EL (cell line): Measurements from ENCODE around the gene ELF5.

ENCODE experiments used
- DNase-seq: peaks from one replicate; pipeline ENCODE4 v3.0.0-alpha.2; 2016

The ELF5 gene

DNA sequence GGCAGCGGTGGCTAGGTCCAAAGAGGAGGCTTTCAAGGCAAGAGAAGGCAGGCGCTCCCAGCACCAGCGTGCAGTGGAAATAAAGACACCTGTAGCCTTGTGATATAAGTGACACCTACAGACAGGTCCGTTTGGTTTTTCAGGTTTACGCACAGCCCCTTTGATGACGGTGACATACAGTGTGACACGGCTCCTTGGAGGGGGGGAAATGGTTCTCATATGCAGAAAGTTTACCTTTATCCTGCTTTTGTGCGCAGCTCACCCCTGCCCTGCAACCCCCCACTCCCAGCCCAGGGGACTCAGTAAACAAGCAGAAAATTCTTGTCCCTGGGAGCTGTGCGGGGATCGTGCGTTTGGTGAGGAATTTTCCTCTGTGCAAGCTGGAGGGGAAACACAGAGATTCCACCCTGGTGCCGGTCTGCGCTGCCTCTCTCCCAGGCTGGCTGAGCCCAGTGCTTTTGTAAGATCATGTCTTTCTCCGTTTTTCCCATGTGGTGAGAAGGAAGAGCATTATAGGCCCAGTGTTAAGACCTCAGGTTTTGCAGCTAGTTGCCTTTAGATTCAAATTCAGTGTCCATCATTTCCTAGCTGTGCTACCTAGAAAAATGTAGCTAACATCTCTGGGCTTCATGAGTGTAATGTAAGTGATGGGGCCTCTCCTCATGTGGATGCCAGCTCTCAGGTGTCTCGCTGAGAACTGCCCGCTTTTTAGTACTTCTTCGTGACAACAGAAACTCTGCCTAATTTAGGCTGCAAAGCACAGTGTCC, at the start of gene ELF5:
TSS of gene ELF5 (minus strand) at position 113 of the 768 bp plus-strand sequence. CDS start 8,045 bp downstream, outside the sequence.
- no peak for DNase-seq

GRCh38 chr11:34562976-34563375, 49.4 kb upstream of the ELF5 start:
- no peak for DNase-seq

GRCh38 chr11:34560511-34560910, 46.9 kb upstream of the ELF5 start:
- DNase-seq = no peak

DNA sequence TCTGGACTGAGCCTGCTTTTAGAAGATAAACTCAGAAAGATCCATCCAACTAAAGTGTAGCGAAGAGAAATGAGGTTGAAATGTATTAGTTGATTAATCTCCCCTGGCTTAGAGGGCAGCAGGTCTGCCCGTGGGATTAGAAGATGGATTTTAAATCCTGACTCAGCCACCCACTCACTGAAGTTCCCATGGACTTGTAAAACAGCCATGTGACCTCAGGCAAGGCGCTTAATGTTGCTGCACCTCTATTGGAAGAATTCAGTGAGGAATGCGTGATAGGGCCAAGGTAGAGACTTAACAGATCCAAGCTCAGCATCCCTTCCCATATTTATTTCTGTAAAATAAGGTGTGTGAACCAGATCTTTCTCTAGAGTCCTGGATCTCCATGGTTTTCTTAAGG, 45.1 kb upstream of the ELF5 start:
- peak; percentile 9 for DNase-seq

GRCh38 chr11:34558211-34558610, 44.6 kb upstream of the ELF5 start:
- DNase-seq = peak; percentile 8

GRCh38 chr11:34552270-34552669, 38.7 kb upstream of the ELF5 start:
- DNase-seq = no peak

DNA sequence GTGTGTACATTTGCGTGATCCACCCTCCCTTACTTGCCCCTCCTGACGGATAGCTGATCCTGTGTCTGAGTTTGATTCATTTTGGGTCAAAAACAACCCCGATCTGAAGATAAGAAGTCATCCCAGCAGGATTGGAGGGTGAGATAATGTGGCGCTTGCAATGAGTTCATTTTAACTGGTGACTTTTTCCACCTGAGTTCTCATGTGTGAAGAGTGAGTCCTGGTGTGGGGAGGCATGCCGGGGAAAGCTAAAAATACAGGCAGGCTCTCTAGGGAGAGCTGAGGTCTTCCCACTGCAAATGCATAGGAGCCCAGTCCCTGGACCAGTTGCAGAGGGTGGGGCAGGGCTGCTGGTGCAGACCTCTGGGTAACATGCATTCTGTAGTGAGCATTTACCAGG, 35.7 kb upstream of the ELF5 start:
- DNase-seq = no peak

DNA sequence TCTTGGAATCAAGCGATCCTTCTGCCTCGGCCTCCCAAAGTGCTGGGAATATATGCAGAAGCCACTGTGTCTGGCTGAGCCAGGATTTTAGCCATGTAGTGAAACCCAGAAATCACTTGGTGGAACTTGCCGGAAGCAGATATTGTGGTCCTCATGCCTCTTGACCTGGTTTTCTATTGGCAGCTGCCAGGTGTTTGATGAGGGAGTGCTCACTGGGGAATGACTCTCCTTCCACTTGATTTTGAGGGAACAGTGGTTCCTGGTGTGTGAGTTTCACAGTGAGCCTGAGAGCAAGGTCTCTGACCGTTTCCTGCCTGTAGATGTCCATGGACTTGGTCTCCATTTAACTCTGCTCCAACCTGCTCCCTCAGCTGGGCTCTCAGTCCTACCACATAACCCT, 34.7 kb upstream of the ELF5 start:
- no peak for DNase-seq

GRCh38 chr11:34546511-34547209, 33.1 kb upstream of the ELF5 start:
- no peak for DNase-seq

GRCh38 chr11:34542089-34542488, 28.5 kb upstream of the ELF5 start:
- no peak for DNase-seq

GRCh38 chr11:34540870-34541269, 27.3 kb upstream of the ELF5 start:
- no peak for DNase-seq

DNA sequence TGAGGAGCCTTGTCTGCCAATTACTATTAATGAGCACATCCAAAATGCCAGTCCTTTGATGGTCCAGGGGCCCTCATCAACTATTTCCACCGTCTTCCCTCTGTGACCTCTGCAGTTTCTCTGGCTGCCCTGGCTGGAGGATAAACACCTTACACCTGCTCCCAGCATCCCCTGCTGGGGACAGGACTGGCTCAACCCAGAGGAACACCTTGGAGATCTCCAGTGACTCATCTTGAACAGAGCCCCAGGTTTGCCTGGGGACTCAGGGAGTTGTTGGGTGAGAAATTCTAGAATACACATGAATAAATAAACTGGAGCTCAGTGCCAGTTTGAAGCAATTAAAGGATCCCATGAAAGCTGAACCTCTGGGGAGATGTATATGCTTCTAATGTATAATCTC, 24.0 kb upstream of the ELF5 start:
- DNase-seq = no peak

GRCh38 chr11:34536056-34536455, 22.5 kb upstream of the ELF5 start:
- DNase-seq = no peak

- DNase-seq = no peak
Observed at GRCh38 chr11:34534826-34535225, 21.2 kb upstream of the ELF5 start.

- DNase-seq = no peak
Observed at GRCh38 chr11:34531663-34532062, 18.1 kb upstream of the ELF5 start.

- DNase-seq = no peak
Observed at GRCh38 chr11:34530545-34531234, 17.1 kb upstream of the ELF5 start.

- DNase-seq = no peak
Observed at GRCh38 chr11:34529643-34530042, 16.0 kb upstream of the ELF5 start.

GRCh38 chr11:34528072-34528471, 14.5 kb upstream of the ELF5 start:
- no peak for DNase-seq

GRCh38 chr11:34525888-34526657, 12.5 kb upstream of the ELF5 start:
- DNase-seq = no peak

DNA sequence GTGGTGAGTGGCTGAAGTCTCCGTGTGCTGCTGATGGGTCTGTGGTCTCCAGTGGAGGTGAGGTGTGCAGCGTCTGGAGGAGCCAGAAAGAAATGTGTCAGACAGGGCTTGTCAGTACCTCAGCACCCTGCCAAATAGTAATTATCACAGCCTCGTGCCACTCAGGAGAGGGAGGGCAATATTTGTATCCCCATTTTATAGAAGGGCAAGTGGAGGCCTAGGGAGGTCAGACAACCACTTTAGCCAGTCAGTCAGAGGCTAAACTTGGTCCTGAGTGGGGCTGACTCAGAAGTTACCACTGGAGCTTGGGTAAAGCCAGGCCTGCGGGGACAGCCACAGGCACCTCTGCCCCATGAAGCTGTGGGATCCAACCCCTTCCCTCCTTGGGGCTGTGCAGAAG, 11.5 kb upstream of the ELF5 start:
- no peak for DNase-seq

- no peak for DNase-seq
Observed at GRCh38 chr11:34524696-34525095, 11.1 kb upstream of the ELF5 start.

DNA sequence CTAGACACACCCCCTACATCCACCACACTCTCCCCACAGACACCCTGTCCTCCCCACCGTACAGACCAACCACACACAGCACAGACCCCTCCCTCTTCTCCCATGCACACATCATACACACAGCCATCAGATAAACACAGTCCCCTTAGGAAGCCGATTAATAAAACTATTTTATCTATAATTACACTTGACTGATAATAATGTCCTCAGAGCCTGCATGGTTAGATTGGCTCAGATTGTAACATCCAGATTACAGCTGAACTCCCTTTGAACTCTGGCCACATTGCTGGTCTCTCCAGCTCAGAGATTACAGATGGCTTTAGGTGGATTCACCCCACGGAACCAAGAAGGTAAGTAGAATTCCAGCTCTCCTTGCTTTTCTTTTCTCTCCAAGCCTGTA, 9.5 kb upstream of the ELF5 start:
- DNase-seq = no peak

GRCh38 chr11:34522188-34522587, 8.6 kb upstream of the ELF5 start:
- no peak for DNase-seq
